BLaER1 treated with 17β-estradiol and CSF1 and Interleukin-3, amounts not matched to agents 10 nM and 100 nM (cell line): ENCODE measurements around the gene ATAD3A.
"Not testable (repeated sequence)": the region's sequence is repeated elsewhere in the genome, so short reads cannot be mapped to it uniquely, and the experiment has no call there.

Source experiments
- H3K27ac ChIP-seq, 11 experiments: shearing (Covaris generic); formaldehyde crosslinking; 2 replicates each; pipeline ENCODE4 v1.8.1; 2022
- H3K27me3 ChIP-seq, 11 experiments: shearing (Covaris generic); formaldehyde crosslinking; 2 replicates each; pipeline ENCODE4 v1.8.1; 2022
- H3K36me3 ChIP-seq, 11 experiments: shearing (Covaris generic); formaldehyde crosslinking; 2 replicates each; pipeline ENCODE4 v1.8.1; 2022
- H3K4me1 ChIP-seq, 10 experiments: shearing (Covaris generic); formaldehyde crosslinking; 2 replicates each; pipeline ENCODE4 v1.8.1; 2022
- H3K4me2 ChIP-seq, 11 experiments: shearing (Covaris generic); formaldehyde crosslinking; 2 replicates each; pipeline ENCODE4 v1.8.1; 2022
- H3K4me3 ChIP-seq, 10 experiments: shearing (Covaris generic); formaldehyde crosslinking; 2 replicates each; pipeline ENCODE4 v1.8.1; 2022
- H3K9ac ChIP-seq, 11 experiments: shearing (Covaris generic); formaldehyde crosslinking; 2 replicates each; pipeline ENCODE4 v1.8.1; 2022
- H3K9me3 ChIP-seq, 11 experiments: shearing (Covaris generic); formaldehyde crosslinking; replicated peaks in 1 of 11; 2 replicates each; pipeline ENCODE4 v1.8.1; 2022
- H4K20me1 ChIP-seq, 11 experiments: shearing (Covaris generic); formaldehyde crosslinking; 2 replicates each; pipeline ENCODE4 v1.8.1; 2022
- Cebpa-rat ChIP-seq, 11 experiments: shearing (Covaris generic); IDR thresholded peaks; 2 replicates each; pipeline ENCODE4 v1.8.1; 2022

ATAD3A gene

DNA sequence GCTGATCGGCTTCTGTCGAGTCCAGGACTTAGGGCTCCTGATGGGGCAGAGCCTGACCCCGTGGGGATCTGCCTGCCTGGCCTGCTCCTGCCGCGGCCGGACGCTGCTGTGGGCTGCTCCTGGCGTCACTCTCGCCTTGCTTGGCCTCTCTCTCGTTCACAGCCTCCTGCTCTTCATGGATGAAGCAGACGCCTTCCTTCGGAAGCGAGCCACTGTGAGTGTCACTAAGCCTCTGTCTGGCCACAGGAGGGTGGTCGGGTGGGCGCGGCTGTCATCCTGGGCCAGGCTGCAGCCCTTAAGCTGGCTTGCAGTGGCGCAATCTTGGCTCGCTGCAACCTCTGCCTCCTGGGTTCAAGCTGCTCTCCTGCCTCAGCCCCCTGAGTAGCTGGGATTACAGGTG lies 24.3 kb upstream of the ATAD3A start:
- H3K36me3 ChIP-seq: peaks cover 75 to 99% (median 88%) of the 10 kb centered on the region in 11 experiments
- H3K4me1 ChIP-seq: peaks cover 0 to 21% (median 5%) of the 10 kb centered on the region in 10 experiments; a peak in 10 of 20 replicates
- peaks cover 0 to 88% (median 44%) of the 10 kb centered on the region in 11 experiments; a peak in 16 of 22 replicates for H4K20me1 ChIP-seq

DNA sequence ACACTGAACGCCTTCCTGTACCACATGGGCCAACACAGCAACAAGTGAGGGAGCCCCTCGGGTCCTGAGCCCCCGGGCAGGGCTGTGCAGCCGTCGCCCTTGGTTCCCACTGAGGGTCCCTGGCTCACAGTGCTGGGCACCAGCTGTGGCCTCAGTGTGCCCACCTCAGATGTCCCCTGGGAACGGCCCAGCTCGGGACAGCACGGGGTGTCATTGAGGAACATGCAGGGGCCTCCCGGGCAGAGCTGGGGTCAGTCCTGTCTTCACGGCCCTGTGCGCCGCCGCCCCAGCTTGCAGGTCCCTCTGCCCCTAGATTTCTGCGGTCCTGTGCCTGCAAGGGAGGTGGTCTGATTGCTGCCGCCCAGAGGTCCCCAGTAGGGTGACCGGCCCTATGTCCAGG lies 22.7 kb upstream of the ATAD3A start:
- peaks cover 0 to 14% (median 2%) of the 10 kb centered on the region in 10 experiments; a peak in 10 of 20 replicates for H3K4me1 ChIP-seq
- no peak overlapping the region for H3K9ac ChIP-seq

More for the DNA sequence above, 24.3 kb upstream of the ATAD3A start:
- H3K9me3 ChIP-seq: peaks cover 0 to 22% (median 3%) of the 10 kb centered on the region in 11 experiments; a peak in 10 of 22 replicates
- no peak overlapping the region for H3K4me2 ChIP-seq
- no peak overlapping the region for H3K4me3 ChIP-seq
- no peaks in the 10 kb centered on the region for H3K27me3 ChIP-seq
- no peak for TF ChIP-seq Cebpa-rat (IDR thresholded peaks at IDR 0.05)
- H3K9ac ChIP-seq: no peak overlapping the region
- no peak overlapping the region for H3K27ac ChIP-seq

DNA sequence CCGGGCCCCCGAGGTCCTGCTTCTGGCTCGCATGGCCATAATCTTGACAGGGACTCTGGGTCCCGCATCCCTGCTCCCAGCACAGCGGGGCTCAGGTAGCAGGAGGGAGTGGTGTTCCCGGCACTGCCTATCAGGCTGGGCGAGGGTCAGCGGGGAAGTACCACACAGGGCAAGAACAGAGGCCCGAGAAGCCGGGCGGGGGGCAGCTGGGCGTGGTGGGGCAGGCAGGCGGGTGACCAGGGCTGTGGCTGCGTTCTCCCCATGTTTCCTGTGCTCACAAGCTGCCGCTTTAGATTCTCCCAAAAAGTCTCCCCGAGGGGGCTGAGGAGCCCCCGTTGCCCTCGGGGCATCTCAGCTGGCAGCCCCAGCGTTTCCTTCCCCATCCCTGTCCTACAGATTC lies 22.1 kb upstream of the ATAD3A start:
- no peaks in the 10 kb centered on the region for H3K27me3 ChIP-seq
- peaks cover 0 to 88% (median 40%) of the 10 kb centered on the region in 11 experiments; a peak in 16 of 22 replicates for H4K20me1 ChIP-seq
- peaks cover 0 to 24% (median 10%) of the 10 kb centered on the region in 11 experiments; a peak in 14 of 22 replicates for H3K9me3 ChIP-seq
- no peak overlapping the region for H3K4me2 ChIP-seq
- TF ChIP-seq Cebpa-rat (IDR thresholded peaks at IDR 0.05): no peak
- H3K36me3 ChIP-seq: peaks cover 78 to 99% (median 90%) of the 10 kb centered on the region in 11 experiments
- no peak overlapping the region for H3K27ac ChIP-seq
- H3K9ac ChIP-seq: no peak overlapping the region
- no peak overlapping the region for H3K4me3 ChIP-seq
- peaks cover 0 to 9% (median 0%) of the 10 kb centered on the region in 10 experiments; a peak in 3 of 20 replicates for H3K4me1 ChIP-seq

More for the DNA sequence above, 22.7 kb upstream of the ATAD3A start:
- no peaks in the 10 kb centered on the region for H3K27me3 ChIP-seq
- H4K20me1 ChIP-seq: peaks cover 0 to 88% (median 45%) of the 10 kb centered on the region in 11 experiments; a peak in 15 of 22 replicates
- no peak overlapping the region for H3K4me2 ChIP-seq
- H3K4me3 ChIP-seq: no peak overlapping the region
- TF ChIP-seq Cebpa-rat (IDR thresholded peaks at IDR 0.05): no peak
- H3K27ac ChIP-seq: no peak overlapping the region
- H3K36me3 ChIP-seq: peaks cover 74 to 99% (median 88%) of the 10 kb centered on the region in 11 experiments
- peaks cover 0 to 24% (median 10%) of the 10 kb centered on the region in 11 experiments; a peak in 14 of 22 replicates for H3K9me3 ChIP-seq

DNA sequence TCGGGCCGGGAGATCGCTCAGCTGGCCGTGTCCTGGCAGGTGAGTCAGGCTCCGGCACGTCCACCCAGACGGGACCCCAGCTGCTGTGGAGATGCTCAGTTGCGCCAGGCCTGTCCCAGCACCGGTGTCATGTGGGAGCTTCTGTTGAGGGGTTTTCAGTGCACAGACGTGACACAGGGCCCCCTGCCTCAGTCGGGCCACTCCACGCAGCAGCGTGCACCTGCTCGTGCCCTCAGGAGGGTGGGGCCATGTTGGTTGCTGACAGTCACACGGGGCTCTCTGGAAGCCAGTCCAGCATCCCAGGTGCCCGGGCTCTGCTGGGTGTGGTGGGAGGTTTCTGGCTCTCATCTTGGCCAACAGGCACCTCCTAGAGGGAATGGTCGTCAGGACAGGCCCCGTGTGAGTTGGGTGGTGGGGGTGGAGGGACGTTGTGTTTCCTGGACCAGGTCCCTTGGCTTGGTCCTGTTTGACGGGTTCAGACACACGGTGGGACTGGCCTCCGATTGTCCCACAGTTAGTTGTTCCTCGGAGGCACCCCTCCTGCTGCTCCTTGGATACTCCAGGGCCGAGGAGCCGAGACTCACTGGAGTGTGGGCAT lies 21.2 kb upstream of the ATAD3A start:
- H4K20me1 ChIP-seq: peaks cover 0 to 88% (median 33%) of the 10 kb centered on the region in 11 experiments; a peak in 16 of 22 replicates
- peaks cover 0 to 24% (median 10%) of the 10 kb centered on the region in 11 experiments; a peak in 14 of 22 replicates for H3K9me3 ChIP-seq
- H3K27ac ChIP-seq: no peak overlapping the region
- TF ChIP-seq Cebpa-rat (IDR thresholded peaks at IDR 0.05): no peak
- no peak overlapping the region for H3K4me2 ChIP-seq
- H3K4me1 ChIP-seq: no peaks in the 10 kb centered on the region
- no peak overlapping the region for H3K4me3 ChIP-seq
- H3K9ac ChIP-seq: no peak overlapping the region
- H3K27me3 ChIP-seq: no peaks in the 10 kb centered on the region
- H3K36me3 ChIP-seq: peaks cover 78 to 99% (median 93%) of the 10 kb centered on the region in 11 experiments

DNA sequence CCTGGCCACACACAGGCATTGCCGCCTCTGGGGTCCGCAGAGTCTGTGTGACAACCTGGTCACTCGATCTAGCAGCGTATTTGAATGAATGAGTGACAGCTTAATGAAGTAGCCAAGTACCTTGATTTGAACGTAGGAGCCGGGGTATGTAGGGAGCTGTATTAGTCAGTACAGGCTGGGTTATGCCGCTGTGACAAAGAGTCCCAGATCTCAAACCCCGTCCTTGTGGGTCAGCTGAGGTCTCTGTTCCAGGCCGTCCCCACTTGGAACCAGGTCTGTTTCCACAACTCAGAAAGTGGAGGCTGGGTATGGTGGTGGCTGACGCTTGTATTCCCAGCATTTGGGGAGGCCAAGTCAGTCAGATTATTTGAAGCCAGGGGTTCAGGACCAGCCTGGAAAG lies 20.4 kb upstream of the ATAD3A start:
- no peak overlapping the region for H3K27ac ChIP-seq
- peaks cover 0 to 24% (median 10%) of the 10 kb centered on the region in 11 experiments; a peak in 14 of 22 replicates for H3K9me3 ChIP-seq
- no peaks in the 10 kb centered on the region for H3K27me3 ChIP-seq
- TF ChIP-seq Cebpa-rat (IDR thresholded peaks at IDR 0.05): no peak
- H3K4me1 ChIP-seq: no peaks in the 10 kb centered on the region
- no peak overlapping the region for H3K4me3 ChIP-seq
- H4K20me1 ChIP-seq: peaks cover 0 to 85% (median 31%) of the 10 kb centered on the region in 11 experiments; a peak in 12 of 22 replicates
- peaks cover 76 to 98% (median 94%) of the 10 kb centered on the region in 11 experiments for H3K36me3 ChIP-seq
- no peak overlapping the region for H3K9ac ChIP-seq
- no peak overlapping the region for H3K4me2 ChIP-seq

DNA sequence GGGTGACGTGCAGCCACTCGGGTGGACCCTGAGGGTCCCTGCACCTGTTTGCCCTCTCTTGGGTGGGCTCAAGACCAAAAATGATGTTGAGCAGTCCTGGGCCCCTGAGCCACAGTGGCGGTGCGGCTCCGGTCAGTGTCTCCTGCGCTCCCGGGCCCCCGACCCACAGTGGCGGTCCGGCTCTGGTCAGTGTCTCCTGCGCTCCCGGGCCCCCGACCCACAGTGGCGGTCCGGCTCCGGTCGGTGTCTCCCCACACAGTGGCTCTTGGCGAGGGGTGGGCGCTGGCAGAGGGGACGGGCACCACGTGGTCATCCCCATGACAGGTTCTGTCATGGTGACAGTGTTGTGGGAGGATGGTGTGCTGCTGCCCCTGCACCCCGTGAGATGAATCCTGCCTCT lies 17.7 kb upstream of the ATAD3A start:
- not testable (repeated sequence) for H3K27me3 ChIP-seq, H3K9ac ChIP-seq
- H3K36me3 ChIP-seq: peaks cover 55 to 71% (median 70%) of the 10 kb centered on the region in 11 experiments

DNA sequence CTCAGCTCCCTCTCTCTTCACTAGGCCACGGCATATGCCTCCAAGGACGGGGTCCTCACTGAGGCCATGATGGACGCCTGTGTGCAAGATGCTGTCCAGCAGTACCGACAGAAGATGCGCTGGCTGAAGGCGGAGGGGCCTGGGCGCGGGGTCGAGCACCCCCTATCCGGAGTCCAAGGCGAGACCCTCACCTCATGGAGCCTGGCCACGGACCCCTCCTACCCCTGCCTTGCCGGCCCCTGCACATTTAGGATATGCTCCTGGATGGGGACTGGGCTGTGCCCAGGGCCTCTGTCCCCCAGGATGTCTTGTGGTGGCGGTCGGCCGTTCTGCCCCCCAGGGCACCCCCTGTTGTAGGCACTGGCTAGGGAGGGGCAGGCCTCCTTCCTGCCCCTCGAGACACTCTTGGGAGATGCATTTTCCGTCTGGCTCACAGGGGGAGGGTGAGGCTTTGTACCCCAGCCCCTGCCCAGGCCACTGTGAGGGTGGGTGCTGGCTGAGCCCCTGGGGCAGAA lies 16.4 kb upstream of the ATAD3A start:
- H3K4me1 ChIP-seq, H3K4me2 ChIP-seq, H3K4me3 ChIP-seq, H3K27ac ChIP-seq, H3K9ac ChIP-seq, H3K27me3 ChIP-seq: not testable (repeated sequence)
- Histone ChIP-seq H3K36me3 (peaks cover 44 to 59% (median 57%) of the 10 kb centered on the region in 11 experiments), H4K20me1 (peaks cover 0 to 53% (median 14%) of the 10 kb centered on the region in 11 experiments; a peak in 11 of 22 replicates), H3K9me3 (peaks cover 0 to 24% (median 10%) of the 10 kb centered on the region in 11 experiments; a peak in 14 of 22 replicates)

More for the DNA sequence above, 17.7 kb upstream of the ATAD3A start:
- H3K4me3 ChIP-seq, H3K27ac ChIP-seq, H3K4me2 ChIP-seq, H3K4me1 ChIP-seq: not testable (repeated sequence)
- H4K20me1 ChIP-seq: peaks cover 0 to 64% (median 15%) of the 10 kb centered on the region in 11 experiments; a peak in 12 of 22 replicates
- peaks cover 0 to 24% (median 10%) of the 10 kb centered on the region in 11 experiments; a peak in 14 of 22 replicates for H3K9me3 ChIP-seq

DNA sequence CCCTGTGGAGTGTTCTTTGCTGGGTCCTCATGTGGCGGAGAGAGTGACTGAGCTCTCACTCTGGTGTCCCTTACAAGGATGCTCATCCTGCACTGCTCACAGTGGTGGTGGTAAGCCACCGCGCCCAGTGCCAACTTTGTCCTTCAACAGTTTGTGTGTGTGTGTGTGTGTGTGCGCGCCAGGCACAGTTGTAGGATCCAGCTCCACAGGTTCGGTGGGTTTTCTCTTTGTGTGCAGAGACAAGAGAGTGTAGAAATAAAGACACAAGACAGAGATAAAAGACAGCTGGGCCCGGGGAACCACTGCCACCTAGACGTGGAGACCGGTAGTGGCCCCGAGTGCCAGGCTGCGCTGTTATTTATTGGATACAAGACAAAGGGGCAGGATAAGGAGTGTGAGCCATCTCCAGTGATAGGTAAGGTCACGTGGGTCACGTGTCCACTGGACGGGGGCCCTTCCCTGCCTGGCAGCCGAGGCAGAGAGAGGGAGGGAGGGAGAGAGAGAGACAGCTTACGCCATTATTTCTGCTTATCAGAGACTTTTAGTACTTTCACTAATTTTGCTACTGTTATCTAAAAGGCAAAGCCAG lies 7.1 kb upstream of the ATAD3A start:
- peak overlapping the region; percentile 59 to 77 (median 68) for H3K4me2 ChIP-seq
- not testable (repeated sequence) for H3K27me3 ChIP-seq, H4K20me1 ChIP-seq, H3K9me3 ChIP-seq, H3K36me3 ChIP-seq
- peaks cover 16 to 58% (median 45%) of the 10 kb centered on the region in 10 experiments for H3K4me1 ChIP-seq
- peak overlapping the region; percentile 54 to 80 (median 68); a peak in 19 of 22 replicates for H3K27ac ChIP-seq
- peak overlapping the region in 6 of 10 experiments; percentile 29 to 56 (median 41); a peak in 7 of 20 replicates for H3K4me3 ChIP-seq
- H3K9ac ChIP-seq: peak overlapping the region; percentile 33 to 73 (median 55); a peak in 16 of 22 replicates

DNA sequence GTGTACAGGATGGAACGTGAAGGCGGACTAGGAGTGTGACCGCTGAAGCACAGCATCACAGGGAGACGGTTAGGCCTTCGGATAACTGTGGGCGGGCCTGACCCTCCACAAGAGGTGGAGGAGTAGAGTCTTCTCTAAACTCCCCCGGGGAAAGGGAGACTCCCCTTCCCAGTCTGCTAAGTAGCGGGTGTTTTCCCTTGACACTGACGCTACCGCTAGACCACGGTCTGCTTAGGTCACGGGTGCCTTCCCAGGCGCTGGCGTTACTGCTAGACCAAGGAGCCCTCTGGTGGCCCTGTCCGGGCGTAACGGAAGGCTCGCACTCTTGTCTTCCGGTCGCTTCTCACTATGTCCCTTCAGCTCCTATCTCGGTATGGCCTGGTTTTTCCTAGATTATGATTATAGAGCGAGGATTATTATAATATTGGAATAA lies 6.6 kb upstream of the ATAD3A start:
- Histone ChIP-seq H3K4me2 (peak overlapping the region; percentile 59 to 77 (median 68)), H3K9ac (peak overlapping the region; percentile 34 to 73 (median 57); a peak in 16 of 22 replicates), H3K4me3 (peak overlapping the region in 6 of 10 experiments; percentile 29 to 56 (median 41); a peak in 7 of 20 replicates)

DNA sequence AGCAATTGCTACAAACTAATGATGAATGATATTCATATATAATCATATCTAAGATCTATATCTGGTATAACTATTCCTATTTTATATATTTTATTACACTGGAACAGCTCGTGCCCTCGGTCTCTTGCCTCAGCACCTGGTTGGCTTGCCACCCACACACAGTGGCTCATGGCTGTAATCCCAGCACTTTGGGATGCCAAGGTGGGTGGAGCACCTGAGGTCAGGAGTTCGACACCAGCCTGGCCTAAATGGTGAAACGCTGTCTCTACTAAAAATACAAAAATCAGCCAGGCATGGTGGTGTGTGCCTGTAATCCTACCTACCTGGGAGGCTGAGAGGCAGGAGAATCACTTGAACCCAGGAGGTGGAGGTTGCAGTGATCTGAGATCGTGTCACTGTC lies 6.2 kb upstream of the ATAD3A start:
- Histone ChIP-seq H3K27ac (peak overlapping the region in 10 of 11 experiments; percentile 25 to 80 (median 68); a peak in 17 of 22 replicates), H3K4me2 (peak overlapping the region; percentile 41 to 75 (median 59)), H3K4me1 (peaks cover 22 to 68% (median 53%) of the 10 kb centered on the region in 10 experiments), H3K9ac (peak overlapping the region; percentile 18 to 68 (median 52); a peak in 19 of 22 replicates)
- not testable (repeated sequence) for H4K20me1 ChIP-seq, H3K36me3 ChIP-seq, H3K4me3 ChIP-seq, H3K27me3 ChIP-seq, H3K9me3 ChIP-seq

More for the DNA sequence above, 6.6 kb upstream of the ATAD3A start:
- not testable (repeated sequence) for H3K27me3 ChIP-seq, H3K9me3 ChIP-seq, H4K20me1 ChIP-seq, H3K36me3 ChIP-seq
- H3K27ac ChIP-seq: peak overlapping the region; percentile 54 to 80 (median 68); a peak in 19 of 22 replicates
- H3K4me1 ChIP-seq: peaks cover 18 to 63% (median 48%) of the 10 kb centered on the region in 10 experiments
